Middle frontal gyrus (tissue), 1 donor: ENCODE data around the gene PNPLA1.

Experiments
- DNase-seq: peaks from one replicate; pipeline ENCODE4 v3.0.0-alpha.2; 2015; ENCODE audit warnings: low spot score; ENCODE audit errors: extremely low spot score

Gene PNPLA1

DNA sequence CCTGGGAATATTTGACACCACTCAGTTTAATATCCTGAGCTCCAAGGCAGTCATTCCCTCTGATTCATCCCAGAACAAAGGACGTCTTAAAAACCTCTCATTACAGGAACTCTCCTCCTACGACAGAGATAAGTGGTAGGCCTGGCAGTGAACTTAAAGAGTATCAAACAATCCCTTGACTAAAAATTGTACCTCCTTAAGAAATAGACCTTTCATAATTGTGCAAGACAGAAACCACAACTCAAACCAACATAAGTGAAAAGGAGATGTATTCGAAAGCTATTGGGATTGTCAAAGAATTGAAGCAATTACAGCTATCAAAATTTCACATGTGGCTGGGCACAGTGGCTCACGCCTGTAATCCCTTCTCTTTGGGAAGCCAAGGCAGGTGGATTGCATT is 86.0 kb downstream of the PNPLA1 start:
- DNase-seq = no peak

DNA sequence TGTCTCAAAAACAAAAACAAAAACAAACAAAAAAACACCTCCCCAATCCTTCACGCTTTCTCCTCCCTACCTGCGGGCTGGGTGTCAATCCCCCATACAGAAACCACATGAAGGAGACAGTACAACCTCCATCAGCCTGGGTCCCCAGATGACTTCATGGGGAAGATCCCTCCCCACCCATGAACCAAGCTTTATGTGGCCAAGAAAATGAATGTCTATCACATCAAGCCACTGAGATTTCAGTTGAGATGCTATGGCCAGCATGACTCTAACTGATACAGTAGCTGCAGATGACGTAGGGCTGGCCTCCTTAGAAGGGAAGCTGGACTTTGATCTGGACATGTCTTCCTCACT is 88.0 kb downstream of the PNPLA1 start:
- DNase-seq = no peak
